Measurements from ENCODE around the gene CBLC. TPM values are rescaled to one million over a fixed set of nuclear protein-coding genes. Genes with fewer than 3 reads are reported as not detected.

CBLC gene
- total RNA-seq, 4 donors from 2014 or later: 26.9 to 75.7 (median 49.1) TPM

GRCh38 chr19:44782729-44783128, 5.0 kb downstream of the CBLC start:
- Histone ChIP-seq H3K4me1 (peaks cover 0 to 43% (median 0%) of the 10 kb centered on the region in 3 donors), H3K27ac (no peak overlapping the region), H3K9me3 (no peaks in the 10 kb centered on the region), H3K27me3 (peaks cover 0 to 5% (median 0%) of the 10 kb centered on the region in 4 donors), H3K4me3 (no peak overlapping the region), H3K36me3 (peaks cover 0 to 55% (median 0%) of the 10 kb centered on the region in 3 donors)
- TF ChIP-seq POLR2A (IDR thresholded peaks at IDR 0.05): no peak
- no peak for TF ChIP-seq CTCF (IDR thresholded peaks at IDR 0.05)
- 90 to 94% methylated on average over 5 of the region's 5 CpGs for WGBS, 2 donors
- intact Hi-C loops (cut with DNase I): no loop called here
- no peak for DNase-seq

- Histone ChIP-seq H3K9me3 (no peaks in the 10 kb centered on the region), H3K36me3 (peaks cover 0 to 62% (median 0%) of the 10 kb centered on the region in 3 donors), H3K4me3 (no peak overlapping the region), H3K27me3 (no peaks in the 10 kb centered on the region), H3K27ac (no peak overlapping the region), H3K4me1 (peaks cover 0 to 38% (median 0%) of the 10 kb centered on the region in 3 donors)
- 86 to 97% methylated on average over 4 of the region's 4 CpGs for WGBS, 2 donors
- no peak for DNase-seq
- TF ChIP-seq CTCF (IDR thresholded peaks at IDR 0.05) (no peak), POLR2A (IDR thresholded peaks at IDR 0.05) (no peak)
- intact Hi-C loops (cut with DNase I): no loop called here
These were observed 5.9 kb downstream of the CBLC start for GRCh38 chr19:44783545-44783944.

- WGBS, 2 donors: 68 to 97% methylated on average over 3 of the region's 3 CpGs
- no peak for DNase-seq
- TF ChIP-seq POLR2A (IDR thresholded peaks at IDR 0.05): no peak
- TF ChIP-seq CTCF (IDR thresholded peaks at IDR 0.05): no peak
- Histone ChIP-seq H3K4me1 (peaks cover 0 to 28% (median 0%) of the 10 kb centered on the region in 3 donors), H3K36me3 (peaks cover 0 to 79% (median under 1%) of the 10 kb centered on the region in 3 donors), H3K27me3 (no peaks in the 10 kb centered on the region), H3K4me3 (no peak overlapping the region), H3K9me3 (no peaks in the 10 kb centered on the region), H3K27ac (no peak overlapping the region)
- intact Hi-C loops (cut with DNase I): no loop called here
These were observed 7.6 kb downstream of the CBLC start for GRCh38 chr19:44785271-44785670.

GRCh38 chr19:44785993-44786392, 8.3 kb downstream of the CBLC start:
- no peaks in the 10 kb centered on the region for H3K27me3 ChIP-seq
- no peak for DNase-seq
- 82 to 93% methylated on average over 14 to 15 of the region's 15 CpGs for WGBS, 2 donors
- TF ChIP-seq POLR2A (IDR thresholded peaks at IDR 0.05): no peak
- no peak for TF ChIP-seq CTCF (IDR thresholded peaks at IDR 0.05)
- no peak overlapping the region for H3K4me3 ChIP-seq
- intact Hi-C loops (cut with DNase I): no loop called here
- peaks cover 0 to 79% (median 5%) of the 10 kb centered on the region in 3 donors for H3K36me3 ChIP-seq
- peaks cover 0 to 21% (median 0%) of the 10 kb centered on the region in 3 donors for H3K4me1 ChIP-seq
- H3K9me3 ChIP-seq: no peaks in the 10 kb centered on the region
- no peak overlapping the region for H3K27ac ChIP-seq

- Histone ChIP-seq H3K27me3 (no peaks in the 10 kb centered on the region), H3K36me3 (peaks cover 0 to 94% (median 5%) of the 10 kb centered on the region in 3 donors), H3K4me3 (no peak overlapping the region), H3K9me3 (no peaks in the 10 kb centered on the region), H3K4me1 (peaks cover 0 to 15% (median 0%) of the 10 kb centered on the region in 3 donors), H3K27ac (no peak overlapping the region)
- TF ChIP-seq CTCF (IDR thresholded peaks at IDR 0.05): no peak
- TF ChIP-seq POLR2A (IDR thresholded peaks at IDR 0.05): no peak
- intact Hi-C loops (cut with DNase I): no loop called here
- DNase-seq: no peak
- 78 to 91% methylated on average over 6 of the region's 6 CpGs for WGBS, 2 donors
These were observed 11.3 kb downstream of the CBLC start for GRCh38 chr19:44788971-44789370.
